SK-N-SH treated with all-trans-retinoic acid at 6 μM for 48 hours (cell line): ENCODE data around the gene CTBP2.

ENCODE experiments used
- ATAC-seq: fragments of 200-7000 bp; cut with Tn5 transposase; 3 replicates; pipeline ENCODE4 v1.9.1; 2020; ENCODE audit warnings: mild to moderate bottlenecking, moderate library complexity
- BACH2 ChIP-seq: fragments of 250-450 bp; sonication (Bioruptor Pico); IDR thresholded peaks from 2 replicates; pipeline ENCODE4 v1.9.0; 2021; ENCODE audit warnings: mild to moderate bottlenecking, borderline replicate concordance
- ESRRG ChIP-seq: fragments of 250-450 bp; sonication (Bioruptor Pico); IDR thresholded peaks from 2 replicates; pipeline ENCODE4 v1.6.1; 2021; ENCODE audit warnings: mild to moderate bottlenecking
- ISL1 ChIP-seq: fragments of 250-450 bp; sonication (Bioruptor Pico); IDR thresholded peaks from 2 replicates; pipeline ENCODE4 v2.1.2; 2022; ENCODE audit warnings: mild to moderate bottlenecking, moderate library complexity
- OSR1 ChIP-seq: fragments of 250-450 bp; sonication (Bioruptor Pico); IDR thresholded peaks from 2 replicates; pipeline ENCODE4 v1.8.0; 2022; ENCODE audit warnings: moderate library complexity, mild to moderate bottlenecking, inconsistent platforms
- PATZ1 ChIP-seq: fragments of 250-450 bp; sonication (Bioruptor Pico); IDR thresholded peaks from 2 replicates; pipeline ENCODE4 v1.8.0; 2020; ENCODE audit warnings: mild to moderate bottlenecking, moderate library complexity, borderline replicate concordance
- PPARA ChIP-seq: fragments of 250-450 bp; sonication (Bioruptor Pico); IDR thresholded peaks from 2 replicates; pipeline ENCODE4 v1.5.0; 2020; ENCODE audit warnings: mild to moderate bottlenecking, borderline replicate concordance
- RARB ChIP-seq: fragments of 250-450 bp; sonication (Bioruptor Pico); IDR thresholded peaks from 2 replicates; pipeline ENCODE4 v1.8.0; 2021; ENCODE audit warnings: mild to moderate bottlenecking, moderate library complexity
- SNAI2 ChIP-seq: fragments of 250-450 bp; sonication (Bioruptor Pico); IDR thresholded peaks from 2 replicates; pipeline ENCODE4 v1.5.0; 2020; ENCODE audit warnings: mild to moderate bottlenecking, moderate library complexity
- TCF4 ChIP-seq: fragments of 250-450 bp; sonication (Bioruptor Pico); IDR thresholded peaks from 2 replicates; pipeline ENCODE4 v1.8.0; 2021; ENCODE audit warnings: mild to moderate bottlenecking, moderate library complexity, borderline replicate concordance
- TOX ChIP-seq: fragments of 250-450 bp; sonication (Bioruptor Pico); IDR thresholded peaks from 2 replicates; pipeline ENCODE4 v1.8.0; 2021; ENCODE audit warnings: mild to moderate bottlenecking, moderate library complexity, borderline replicate concordance
- ZC3H10 ChIP-seq: fragments of 250-450 bp; sonication (Bioruptor Pico); IDR thresholded peaks from 2 replicates; pipeline ENCODE4 v1.5.1; 2021; ENCODE audit warnings: mild to moderate bottlenecking, moderate library complexity
- ZFP3 ChIP-seq: fragments of 250-450 bp; sonication (Bioruptor Pico); IDR thresholded peaks from 2 replicates; pipeline ENCODE4 v1.5.0; 2020; ENCODE audit warnings: mild to moderate bottlenecking, moderate library complexity
- ZFP30 ChIP-seq: fragments of 450-650 bp; formaldehyde crosslinking; IDR thresholded peaks from 2 replicates; pipeline ENCODE4 v1.5.0; 2022; ENCODE audit warnings: mild to moderate bottlenecking, moderate library complexity
- ZNF565 ChIP-seq: fragments of 450-650 bp; formaldehyde crosslinking; conservative IDR thresholded peaks from 2 replicates; pipeline ENCODE4 v1.5.0; 2020; ENCODE audit warnings: low read depth, mild to moderate bottlenecking, moderate library complexity
- ZNF70 ChIP-seq: fragments of 450-650 bp; formaldehyde crosslinking; IDR thresholded peaks from 2 replicates; pipeline ENCODE4 v1.5.0; 2020; ENCODE audit warnings: mild to moderate bottlenecking, moderate library complexity
- TF ChIP-seq, protein P1 (sequence below): fragments of 250-450 bp; sonication (Bioruptor Pico); IDR thresholded peaks from 2 replicates; pipeline ENCODE4 v1.5.1; 2020; ENCODE audit warnings: low read depth, mild to moderate bottlenecking, moderate library complexity
- TF ChIP-seq, protein P2 (sequence below): fragments of 250-450 bp; sonication (Bioruptor Pico); IDR thresholded peaks from 2 replicates; pipeline ENCODE4 v1.5.1; 2021; ENCODE audit warnings: mild to moderate bottlenecking, moderate library complexity
- TF ChIP-seq, protein P3 (sequence below): fragments of 250-450 bp; sonication (Bioruptor Pico); IDR thresholded peaks from 2 replicates; pipeline ENCODE4 v1.8.0; 2021; ENCODE audit warnings: low read depth, mild to moderate bottlenecking, moderate library complexity, borderline replicate concordance

Gene CTBP2

DNA sequence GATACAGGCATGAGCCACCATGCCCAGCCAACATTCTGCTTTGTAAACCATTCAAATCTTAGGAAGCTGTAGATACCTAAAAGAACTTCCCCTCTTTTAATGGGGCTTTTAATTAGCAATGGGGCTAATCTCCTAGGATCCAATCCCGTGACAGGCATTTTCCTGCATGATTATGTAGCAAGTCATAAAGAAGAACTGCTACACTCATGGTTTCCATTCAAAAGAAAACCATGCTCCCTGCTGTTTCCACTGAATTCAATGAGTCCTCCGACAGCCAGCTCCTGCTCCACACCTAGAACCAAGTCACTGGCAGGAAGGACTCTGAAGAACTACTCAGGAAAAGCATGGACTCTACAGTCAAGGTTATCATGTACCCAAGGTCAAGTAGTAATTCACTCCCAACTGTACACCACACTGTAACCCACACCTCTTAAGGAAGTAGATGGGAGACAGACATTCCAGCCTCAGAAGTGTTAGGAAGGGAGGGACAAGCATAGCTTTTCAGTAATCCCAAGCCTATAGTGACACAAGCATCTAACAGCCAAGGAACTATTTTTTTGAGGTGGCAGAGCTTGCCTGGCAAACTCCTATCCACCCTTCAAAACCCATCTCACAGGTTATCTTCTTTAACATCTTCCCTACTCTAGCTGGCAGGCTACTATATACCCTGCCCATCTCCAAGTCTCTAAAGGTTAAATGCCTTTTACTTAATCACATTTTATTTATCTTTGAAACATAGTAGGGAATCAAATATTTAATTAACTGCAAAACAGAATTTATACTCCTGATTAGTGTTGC, 47.5 kb downstream of the CTBP2 start:
- TF ChIP-seq ZFP3 (CRISPR knock-in tag): peak; percentile 99
- no peak for TF ChIP-seq OSR1 (CRISPR knock-in tag)
- ATAC-seq: no peak

DNA sequence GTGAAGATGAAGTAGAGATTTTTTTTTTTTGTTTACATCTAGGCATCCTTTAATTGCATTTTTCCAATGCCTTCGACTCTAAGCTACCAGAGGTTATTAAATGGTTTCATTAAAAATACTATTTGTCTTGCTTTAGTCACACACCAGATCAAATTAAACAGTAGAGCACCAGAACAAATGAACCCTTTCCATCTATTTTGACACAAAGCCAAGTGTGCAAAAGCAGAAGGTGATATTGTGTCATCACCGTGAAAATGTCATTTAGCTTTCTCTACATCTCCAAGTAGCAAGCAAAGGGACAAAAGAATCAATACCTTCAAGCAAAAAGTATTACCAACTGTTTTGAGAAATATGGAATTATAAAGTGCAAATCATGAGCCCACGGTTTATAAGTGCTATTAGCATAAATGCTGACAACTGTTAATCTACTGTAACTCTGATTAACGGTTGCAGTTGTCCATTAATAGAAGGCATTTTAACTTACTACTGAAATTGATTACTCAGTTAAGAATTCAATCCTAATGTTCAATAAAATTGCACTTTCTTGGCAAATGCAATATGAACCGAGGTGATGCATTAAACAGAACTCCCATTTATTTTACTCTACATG, 49.1 kb downstream of the CTBP2 start:
- TF ChIP-seq OSR1 (CRISPR knock-in tag) (no peak), ISL1 (CRISPR knock-in tag) (no peak)
- no peak for ATAC-seq

GRCh38 chr10:125107965-125108580, 52.3 kb downstream of the CTBP2 start:
- TF ChIP-seq, protein P1, sequence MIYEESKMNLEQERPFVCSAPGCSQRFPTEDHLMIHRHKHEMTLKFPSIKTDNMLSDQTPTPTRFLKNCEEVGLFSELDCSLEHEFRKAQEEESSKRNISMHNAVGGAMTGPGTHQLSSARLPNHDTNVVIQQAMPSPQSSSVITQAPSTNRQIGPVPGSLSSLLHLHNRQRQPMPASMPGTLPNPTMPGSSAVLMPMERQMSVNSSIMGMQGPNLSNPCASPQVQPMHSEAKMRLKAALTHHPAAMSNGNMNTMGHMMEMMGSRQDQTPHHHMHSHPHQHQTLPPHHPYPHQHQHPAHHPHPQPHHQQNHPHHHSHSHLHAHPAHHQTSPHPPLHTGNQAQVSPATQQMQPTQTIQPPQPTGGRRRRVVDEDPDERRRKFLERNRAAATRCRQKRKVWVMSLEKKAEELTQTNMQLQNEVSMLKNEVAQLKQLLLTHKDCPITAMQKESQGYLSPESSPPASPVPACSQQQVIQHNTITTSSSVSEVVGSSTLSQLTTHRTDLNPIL: no peak
- TF ChIP-seq TOX (CRISPR knock-in tag) (no peak), ZNF565 (CRISPR knock-in tag) (no peak), ISL1 (CRISPR knock-in tag) (no peak), ZFP30 (CRISPR knock-in tag) (no peak), BACH2 (no peak), ZFP3 (CRISPR knock-in tag) (no peak), RARB (CRISPR knock-in tag) (no peak), ZC3H10 (CRISPR knock-in tag) (no peak), ZNF70 (CRISPR knock-in tag) (no peak)
- TF ChIP-seq, protein P2, sequence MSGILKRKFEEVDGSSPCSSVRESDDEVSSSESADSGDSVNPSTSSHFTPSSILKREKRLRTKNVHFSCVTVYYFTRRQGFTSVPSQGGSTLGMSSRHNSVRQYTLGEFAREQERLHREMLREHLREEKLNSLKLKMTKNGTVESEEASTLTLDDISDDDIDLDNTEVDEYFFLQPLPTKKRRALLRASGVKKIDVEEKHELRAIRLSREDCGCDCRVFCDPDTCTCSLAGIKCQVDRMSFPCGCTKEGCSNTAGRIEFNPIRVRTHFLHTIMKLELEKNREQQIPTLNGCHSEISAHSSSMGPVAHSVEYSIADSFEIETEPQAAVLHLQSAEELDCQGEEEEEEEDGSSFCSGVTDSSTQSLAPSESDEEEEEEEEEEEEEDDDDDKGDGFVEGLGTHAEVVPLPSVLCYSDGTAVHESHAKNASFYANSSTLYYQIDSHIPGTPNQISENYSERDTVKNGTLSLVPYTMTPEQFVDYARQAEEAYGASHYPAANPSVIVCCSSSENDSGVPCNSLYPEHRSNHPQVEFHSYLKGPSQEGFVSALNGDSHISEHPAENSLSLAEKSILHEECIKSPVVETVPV (CRISPR knock-in tag): no peak
- ATAC-seq: no peak

DNA sequence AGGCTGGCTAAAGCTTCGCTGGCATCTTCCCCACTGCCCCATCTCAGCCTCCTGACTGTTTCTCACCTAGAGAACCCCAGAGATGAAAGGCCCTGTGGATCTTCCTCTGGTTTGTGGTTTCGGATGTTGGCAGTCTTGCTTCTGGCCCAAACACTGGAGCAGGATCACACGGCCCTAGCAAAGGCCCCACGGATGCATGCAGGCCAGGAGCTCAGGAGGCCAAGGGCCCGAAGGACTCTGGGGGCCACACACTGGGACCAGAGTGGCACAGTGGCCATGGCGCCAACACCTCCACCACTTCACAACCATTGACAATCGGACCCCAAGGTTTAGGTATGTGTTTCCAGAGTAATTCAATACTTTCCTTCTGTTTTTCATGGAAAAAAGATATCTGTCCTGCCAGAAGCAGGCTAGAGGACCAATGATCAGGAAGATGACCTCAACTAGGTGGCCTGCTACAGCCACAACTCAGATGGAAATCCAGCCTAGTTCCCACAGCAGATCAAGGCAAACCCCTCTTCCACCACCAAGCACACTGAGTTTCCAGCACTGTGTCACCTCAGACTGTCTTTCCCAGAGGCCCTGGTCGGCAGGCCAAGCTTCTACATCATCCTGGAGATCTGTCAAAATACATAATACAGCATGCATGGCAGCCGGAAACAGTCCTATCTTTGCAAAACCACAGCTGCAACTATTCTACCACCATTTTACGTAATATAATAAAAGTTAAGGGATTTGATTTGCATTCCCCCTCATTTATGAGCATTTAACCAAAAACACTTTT, 53.0 kb downstream of the CTBP2 start:
- TF ChIP-seq SNAI2 (CRISPR knock-in tag) (no peak), ESRRG (CRISPR knock-in tag) (no peak), PATZ1 (no peak), ZFP30 (CRISPR knock-in tag) (no peak), ISL1 (CRISPR knock-in tag) (no peak), ZFP3 (CRISPR knock-in tag) (no peak), PPARA (no peak), TCF4 (CRISPR knock-in tag) (no peak)
- TF ChIP-seq, protein P3, sequence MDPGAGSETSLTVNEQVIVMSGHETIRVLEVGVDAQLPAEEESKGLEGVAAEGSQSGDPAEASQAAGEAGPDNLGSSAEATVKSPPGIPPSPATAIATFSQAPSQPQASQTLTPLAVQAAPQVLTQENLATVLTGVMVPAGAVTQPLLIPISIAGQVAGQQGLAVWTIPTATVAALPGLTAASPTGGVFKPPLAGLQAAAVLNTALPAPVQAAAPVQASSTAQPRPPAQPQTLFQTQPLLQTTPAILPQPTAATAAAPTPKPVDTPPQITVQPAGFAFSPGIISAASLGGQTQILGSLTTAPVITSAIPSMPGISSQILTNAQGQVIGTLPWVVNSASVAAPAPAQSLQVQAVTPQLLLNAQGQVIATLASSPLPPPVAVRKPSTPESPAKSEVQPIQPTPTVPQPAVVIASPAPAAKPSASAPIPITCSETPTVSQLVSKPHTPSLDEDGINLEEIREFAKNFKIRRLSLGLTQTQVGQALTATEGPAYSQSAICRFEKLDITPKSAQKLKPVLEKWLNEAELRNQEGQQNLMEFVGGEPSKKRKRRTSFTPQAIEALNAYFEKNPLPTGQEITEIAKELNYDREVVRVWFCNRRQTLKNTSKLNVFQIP (CRISPR knock-in tag): no peak
- TF ChIP-seq, protein P1: no peak
- no peak for ATAC-seq
